Peyer's patch (tissue), 4 donors: ENCODE measurements around the gene RAD51B. TPM values are rescaled to one million over a fixed set of nuclear protein-coding genes. Genes with fewer than 3 reads are reported as not detected.
"Not testable (repeated sequence)": the region's sequence is repeated elsewhere in the genome, so short reads cannot be mapped to it uniquely, and the experiment has no call there.

Experiments used
- DNase-seq, 3 donors: peaks; one replicate each; pipeline ENCODE4 v3.0.0-alpha.2; 2017 to 2019
- H3K27ac ChIP-seq, 4 donors: fragments of 200-600 bp; sonication (generic); one replicate each; pipeline ENCODE4 v1.5.1; 2016 to 2019
- H3K27me3 ChIP-seq, 2 donors: fragments of 200-600 bp; sonication (generic); one replicate each; pipeline ENCODE4 v1.5.1; 2019
- H3K36me3 ChIP-seq, 3 donors: fragments of 200-600 bp; sonication (generic); one replicate each; pipeline ENCODE4 v1.5.1; 2016 to 2019
- H3K4me1 ChIP-seq, 4 donors: fragments of 200-600 bp; sonication (generic); one replicate each; pipeline ENCODE4 v1.5.1; 2016 to 2019
- H3K4me3 ChIP-seq, 4 donors: fragments of 200-600 bp; sonication (generic); 1 replicate in 3 of 4; 2 replicates in 1 of 4; pipeline ENCODE4 v1.5.1; 2016 to 2019; ENCODE audit warnings: mild to moderate bottlenecking in 1 of 4
- H3K9me3 ChIP-seq, 4 donors: fragments of 200-600 bp; sonication (generic); one replicate each; pipeline ENCODE4 v1.5.1; 2016 to 2019; ENCODE audit warnings: mild to moderate bottlenecking in 1 of 4
- CTCF ChIP-seq, 6 experiments: fragments of 450-650 bp in 4 of 6; fragments of 200-600 bp in 2 of 6; sonication (generic) in 1 of 6; IDR thresholded peaks; one replicate each; pipeline ENCODE4 v1.5.1; 2017 to 2019; ENCODE audit warnings: antibody characterized with exemption in 6 of 6, mild to moderate bottlenecking in 3 of 6, moderate library complexity in 1 of 6
- POLR2A ChIP-seq, 2 donors: fragments of 450-650 bp; IDR thresholded peaks; one replicate each; pipeline ENCODE4 v1.5.1; 2017; ENCODE audit warnings: antibody characterized with exemption in 2 of 2, mild to moderate bottlenecking in 2 of 2, moderate library complexity in 2 of 2
- total RNA-seq, 4 donors: library from RNA; depleted of rRNA; stranded (reverse); fragments of >200 nt; gene quantifications; one replicate each; pipeline ENCODE4 v1.1.0, GENCODE V29; 2016

The RAD51B gene
- total RNA-seq, 4 donors from 2014 or later: 12.6 to 103 (median 33.1) TPM

GRCh38 chr14:68216079-68216478, 396.5 kb downstream of the RAD51B start:
- Histone ChIP-seq H3K9me3 (no peaks in the 10 kb centered on the region), H3K36me3 (no peaks in the 10 kb centered on the region), H3K4me3 (no peak overlapping the region), H3K27ac (no peak overlapping the region), H3K4me1 (no peaks in the 10 kb centered on the region), H3K27me3 (no peaks in the 10 kb centered on the region)
- TF ChIP-seq POLR2A (IDR thresholded peaks at IDR 0.05) (no peak), CTCF (IDR thresholded peaks at IDR 0.05) (no peak)
- DNase-seq: no peak

- Histone ChIP-seq H3K27ac (no peak overlapping the region), H3K4me1 (no peaks in the 10 kb centered on the region), H3K4me3 (no peak overlapping the region), H3K36me3 (no peaks in the 10 kb centered on the region), H3K9me3 (no peaks in the 10 kb centered on the region), H3K27me3 (no peaks in the 10 kb centered on the region)
- TF ChIP-seq CTCF (IDR thresholded peaks at IDR 0.05) (no peak), POLR2A (IDR thresholded peaks at IDR 0.05) (no peak)
- no peak for DNase-seq
Observed at GRCh38 chr14:68216957-68217356, 397.4 kb downstream of the RAD51B start.

DNA sequence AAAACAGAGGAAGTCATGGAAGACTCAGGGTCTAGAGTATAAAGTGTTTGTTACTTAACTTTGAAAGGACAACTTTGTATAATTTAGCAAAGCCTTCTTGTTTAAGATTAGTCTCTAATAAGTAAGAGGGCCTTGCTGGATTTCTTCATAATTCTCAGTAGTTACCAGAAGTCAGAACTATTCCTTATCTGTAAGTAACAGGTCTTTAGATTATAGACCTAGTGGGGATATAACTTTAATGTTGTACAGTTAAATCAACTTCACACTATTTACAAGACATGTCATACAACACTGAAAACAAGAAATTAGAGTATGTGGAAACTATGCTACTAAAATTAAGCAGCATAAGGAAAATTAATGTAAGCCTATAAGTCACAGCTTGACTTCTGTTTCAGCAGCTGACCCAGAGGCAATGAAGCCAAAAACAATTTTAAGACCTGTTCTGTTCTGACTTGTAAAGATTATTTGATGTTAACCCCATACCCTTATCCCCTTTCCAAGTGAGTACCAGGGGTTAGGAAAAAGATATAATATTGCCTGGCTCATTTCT, 398.3 kb downstream of the RAD51B start:
- Histone ChIP-seq H3K27ac (no peak overlapping the region), H3K27me3 (no peaks in the 10 kb centered on the region), H3K36me3 (no peaks in the 10 kb centered on the region), H3K4me3 (no peak overlapping the region), H3K9me3 (no peaks in the 10 kb centered on the region), H3K4me1 (no peaks in the 10 kb centered on the region)
- DNase-seq: no peak
- no peak for TF ChIP-seq CTCF (IDR thresholded peaks at IDR 0.05)
- no peak for TF ChIP-seq POLR2A (IDR thresholded peaks at IDR 0.05)

DNA sequence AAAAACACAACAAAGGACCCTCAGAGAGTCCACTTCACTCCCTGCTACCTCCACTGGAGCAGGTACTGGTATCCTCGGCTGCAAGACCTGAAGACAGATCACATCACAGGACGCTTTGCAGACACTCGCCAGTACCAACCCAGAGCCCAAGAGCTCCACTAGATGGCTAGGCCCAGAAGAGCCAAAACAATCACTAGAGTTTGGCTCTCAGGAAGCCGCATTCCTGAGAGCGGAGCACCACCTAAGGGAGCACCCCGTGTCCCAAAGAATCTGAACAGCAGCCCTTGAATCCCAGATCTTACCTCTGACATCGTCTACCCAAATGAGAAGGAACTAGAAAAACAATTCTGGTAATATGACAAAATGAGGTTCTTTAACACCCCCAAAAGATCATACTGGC, 399.8 kb downstream of the RAD51B start:
- no peaks in the 10 kb centered on the region for H3K4me1 ChIP-seq
- no peak overlapping the region for H3K4me3 ChIP-seq
- TF ChIP-seq CTCF (IDR thresholded peaks at IDR 0.05) (no peak), POLR2A (IDR thresholded peaks at IDR 0.05) (no peak)

DNA sequence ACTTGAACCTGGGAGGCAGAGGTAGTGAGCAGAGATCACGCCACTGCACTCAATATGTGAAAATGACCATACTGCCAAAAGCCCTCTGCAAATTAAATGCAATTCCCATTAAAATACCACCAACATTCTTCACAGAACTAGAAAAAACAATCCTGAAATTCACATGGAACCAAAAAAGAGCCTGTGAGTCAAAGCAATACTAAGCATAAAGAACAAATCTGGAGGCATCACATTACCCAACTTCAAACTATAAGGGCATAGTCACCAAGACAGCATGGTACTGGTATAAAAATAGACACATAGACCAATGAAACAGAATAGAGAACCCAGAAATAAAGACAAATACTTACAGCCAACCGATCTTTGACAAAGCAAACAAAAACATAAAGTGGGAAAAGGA, 401.5 kb downstream of the RAD51B start:
- not testable (repeated sequence) for H3K27ac ChIP-seq, DNase-seq, H3K9me3 ChIP-seq, H3K4me1 ChIP-seq, H3K36me3 ChIP-seq, H3K4me3 ChIP-seq, H3K27me3 ChIP-seq

More for the DNA sequence above, 399.8 kb downstream of the RAD51B start:
- Histone ChIP-seq H3K9me3 (no peaks in the 10 kb centered on the region), H3K27ac (no peak overlapping the region), H3K27me3 (no peaks in the 10 kb centered on the region), H3K36me3 (no peaks in the 10 kb centered on the region)
- no peak for DNase-seq

DNA sequence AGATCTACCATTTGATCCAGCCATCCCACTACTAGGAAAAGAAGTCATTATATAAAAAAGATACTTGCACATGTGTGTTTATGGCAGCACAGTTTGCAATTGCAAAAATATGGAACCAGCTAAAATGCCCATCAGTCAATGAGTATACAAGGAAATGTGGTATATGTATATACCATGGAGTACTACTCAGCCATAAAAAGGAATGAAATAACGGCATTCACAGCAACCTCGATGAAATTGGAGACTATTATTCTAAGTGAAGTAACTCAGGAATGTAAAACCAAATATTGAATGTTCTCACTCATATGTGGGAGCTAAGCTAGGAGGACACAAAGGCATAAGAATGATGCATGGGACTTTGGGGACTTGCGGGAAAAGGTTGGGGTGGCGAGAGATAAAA, 402.6 kb downstream of the RAD51B start:
- Histone ChIP-seq H3K4me1 (no peaks in the 10 kb centered on the region), H3K27me3 (no peaks in the 10 kb centered on the region), H3K9me3 (no peaks in the 10 kb centered on the region), H3K4me3 (no peak overlapping the region), H3K36me3 (no peaks in the 10 kb centered on the region), H3K27ac (no peak overlapping the region)
- DNase-seq: no peak
- TF ChIP-seq POLR2A (IDR thresholded peaks at IDR 0.05): no peak
- no peak for TF ChIP-seq CTCF (IDR thresholded peaks at IDR 0.05)
